ENCODE data around the gene NRCAM. TPM values are rescaled to one million over a fixed set of nuclear protein-coding genes. Genes with fewer than 3 reads are reported as not detected.
A peak's percentile ranks its signal among the peaks of the same experiment; 100 is the strongest.

NRCAM gene
- total RNA-seq, 1 experiment from 2014 or later = 2.7 TPM

GRCh38 chr7:108351729-108352131 lies 104.5 kb downstream of the NRCAM start:
- H3K4me3 Mint-ChIP-seq = no peak overlapping the region
- ATAC-seq (no peak), DNase-seq (ENCODE audit: low spot score) (no peak)
- ChIA-PET POLR2A (no interaction called here), CTCF (no interaction called here)
- no peak overlapping the region for H3K27ac Mint-ChIP-seq
- peaks cover 11% of the 10 kb centered on the region for H3K4me1 Mint-ChIP-seq
- no peaks in the 10 kb centered on the region for H3K36me3 Mint-ChIP-seq
- TF ChIP-seq GABPB1 (CRISPR knock-in tag; IDR thresholded peaks at IDR 0.05) = peak; percentile 90
- TF ChIP-seq AFF4 (CRISPR knock-in tag; IDR thresholded peaks at IDR 0.05; ENCODE audit: borderline replicate concordance) = no peak
- no peak for TF ChIP-seq GTF2I (CRISPR knock-in tag; conservative IDR thresholded peaks at IDR 0.05)
- TF ChIP-seq E2F1 (CRISPR knock-in tag; IDR thresholded peaks at IDR 0.05) = no peak
- no peaks in the 10 kb centered on the region for H3K27me3 Mint-ChIP-seq (ENCODE audit: low read depth)
- H3K9me3 Mint-ChIP-seq = no peaks in the 10 kb centered on the region

GRCh38 chr7:108348913-108349312 lies 107.3 kb downstream of the NRCAM start:
- ATAC-seq (no peak), DNase-seq (ENCODE audit: low spot score) (no peak)
- peaks cover 22% of the 10 kb centered on the region for H3K4me1 Mint-ChIP-seq
- H3K36me3 Mint-ChIP-seq = no peaks in the 10 kb centered on the region; the same call in 1 of the 2 replicates
- POLR2A ChIA-PET = no interaction called here
- CTCF ChIA-PET = no interaction called here
- no peaks in the 10 kb centered on the region for H3K27me3 Mint-ChIP-seq (ENCODE audit: low read depth)
- no peak overlapping the region for H3K27ac Mint-ChIP-seq
- peaks cover 6% of the 10 kb centered on the region for H3K9me3 Mint-ChIP-seq
- no peak for TF ChIP-seq CBFB (CRISPR knock-in tag; IDR thresholded peaks at IDR 0.05; ENCODE audit: low read depth)
- no peak for TF ChIP-seq NR1H2 (CRISPR knock-in tag; IDR thresholded peaks at IDR 0.05)
- no peak for TF ChIP-seq ZNF317 (CRISPR knock-in tag; IDR thresholded peaks at IDR 0.05; ENCODE audit: borderline replicate concordance, low read depth)
- TF ChIP-seq NR3C1 (CRISPR knock-in tag; conservative IDR thresholded peaks at IDR 0.05; ENCODE audit: low read depth) = no peak
- TF ChIP-seq PREB (CRISPR knock-in tag; IDR thresholded peaks at IDR 0.05; ENCODE audit: borderline replicate concordance) = no peak
- TF ChIP-seq ZBTB21 (CRISPR knock-in tag; IDR thresholded peaks at IDR 0.05; ENCODE audit: borderline replicate concordance) = no peak
- TF ChIP-seq ZNF425 (CRISPR knock-in tag; conservative IDR thresholded peaks at IDR 0.05) = no peak
- no peak for TF ChIP-seq CDX4 (CRISPR knock-in tag; IDR thresholded peaks at IDR 0.05; ENCODE audit: borderline replicate concordance)
- TF ChIP-seq TEAD1 (CRISPR knock-in tag; IDR thresholded peaks at IDR 0.05) = no peak
- no peak for TF ChIP-seq ATF6 (CRISPR knock-in tag; IDR thresholded peaks at IDR 0.05)
- TF ChIP-seq PRRX2 (CRISPR knock-in tag; IDR thresholded peaks at IDR 0.05) = no peak
- TF ChIP-seq EMX1 (CRISPR knock-in tag; IDR thresholded peaks at IDR 0.05) = no peak
- TF ChIP-seq JAZF1 (CRISPR knock-in tag; IDR thresholded peaks at IDR 0.05) = no peak
- no peak overlapping the region for H3K4me3 Mint-ChIP-seq
